A375 (cell line): Measurements from ENCODE around the gene EXT2. TPM values are rescaled to one million over a fixed set of nuclear protein-coding genes. Genes with fewer than 3 reads are reported as not detected.

Experiments
- total RNA-seq: library from RNA; depleted of rRNA; stranded (reverse); fragments of >200 nt; shearing (Covaris generic); gene quantifications from 2 replicates; pipeline ENCODE4 v1.2.3, GENCODE V29; 2014; rRNA removed

Gene EXT2
- 101 and 109 TPM in 2 replicates for total RNA-seq

DNA sequence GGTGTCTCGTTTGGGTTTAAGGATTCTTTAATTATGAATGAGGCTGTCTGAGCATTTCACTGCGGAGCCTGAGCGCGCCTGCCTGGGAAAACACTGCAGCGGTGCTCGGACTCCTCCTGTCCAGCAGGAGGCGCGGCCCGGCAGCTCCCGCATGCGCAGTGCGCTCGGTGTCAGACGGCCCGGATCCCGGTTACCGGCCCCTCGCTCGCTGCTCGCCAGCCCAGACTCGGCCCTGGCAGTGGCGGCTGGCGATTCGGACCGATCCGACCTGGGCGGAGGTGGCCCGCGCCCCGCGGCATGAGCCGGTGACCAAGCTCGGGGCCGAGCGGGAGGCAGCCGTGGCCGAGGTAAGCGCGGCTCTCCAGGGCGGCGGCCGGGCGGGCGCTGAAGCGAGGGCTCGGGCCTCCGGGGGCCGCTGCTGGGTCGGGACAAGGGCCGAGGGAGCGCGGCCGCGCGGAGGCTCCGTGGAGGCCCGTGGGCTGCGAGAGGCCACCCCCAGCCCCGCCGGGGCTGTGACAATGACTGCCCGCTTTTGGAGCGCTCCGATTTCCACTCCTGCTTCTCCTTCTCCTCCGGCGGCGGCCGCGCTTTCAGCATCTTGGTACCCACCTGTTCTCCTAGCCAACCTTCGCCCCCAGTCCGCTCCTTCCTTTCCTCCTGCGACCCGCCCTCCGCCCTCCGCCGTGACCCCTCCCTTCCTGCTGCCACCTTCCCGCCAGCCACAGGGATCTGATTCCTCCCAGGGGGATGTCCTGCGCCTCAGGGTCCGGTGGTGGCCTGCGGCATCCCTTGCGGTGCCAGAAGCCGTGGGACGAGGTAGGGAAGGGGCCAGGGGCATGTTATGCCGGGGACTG, at the start of gene EXT2:
Gene EXT2, plus strand, starts transcription at position 173 of the 854 bp plus-strand sequence. CDS start 12,035 bp downstream, outside the sequence.

DNA sequence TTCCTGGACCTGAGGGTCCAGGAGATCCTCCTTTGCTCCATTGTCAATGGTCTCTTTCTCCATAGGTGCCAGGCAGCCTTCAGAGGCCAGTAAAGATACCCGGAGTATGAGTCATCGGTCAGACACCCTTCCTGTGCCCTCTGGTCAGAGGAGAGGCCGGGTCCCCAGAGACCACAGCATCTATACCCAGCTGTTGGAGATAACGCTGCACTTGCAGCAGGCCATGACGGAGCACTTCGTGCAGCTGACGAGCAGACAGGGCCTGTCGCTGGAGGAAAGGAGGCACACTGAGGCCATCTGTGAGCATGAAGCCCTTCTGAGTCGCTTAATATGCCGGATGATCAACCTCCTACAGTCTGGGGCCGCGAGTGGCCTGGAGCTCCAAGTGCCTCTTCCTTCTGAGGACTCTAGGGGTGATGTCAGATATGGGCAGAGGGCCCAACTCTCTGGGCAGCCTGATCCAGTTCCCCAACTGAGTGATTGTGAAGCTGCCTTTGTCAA, 47.5 kb upstream of the EXT2 start, which contains the start of gene ACCSL:
Gene ACCSL, plus strand, starts transcription at position 51 of the 501 bp plus-strand sequence. Its CDS starts 56 bp downstream, at position 107.

DNA sequence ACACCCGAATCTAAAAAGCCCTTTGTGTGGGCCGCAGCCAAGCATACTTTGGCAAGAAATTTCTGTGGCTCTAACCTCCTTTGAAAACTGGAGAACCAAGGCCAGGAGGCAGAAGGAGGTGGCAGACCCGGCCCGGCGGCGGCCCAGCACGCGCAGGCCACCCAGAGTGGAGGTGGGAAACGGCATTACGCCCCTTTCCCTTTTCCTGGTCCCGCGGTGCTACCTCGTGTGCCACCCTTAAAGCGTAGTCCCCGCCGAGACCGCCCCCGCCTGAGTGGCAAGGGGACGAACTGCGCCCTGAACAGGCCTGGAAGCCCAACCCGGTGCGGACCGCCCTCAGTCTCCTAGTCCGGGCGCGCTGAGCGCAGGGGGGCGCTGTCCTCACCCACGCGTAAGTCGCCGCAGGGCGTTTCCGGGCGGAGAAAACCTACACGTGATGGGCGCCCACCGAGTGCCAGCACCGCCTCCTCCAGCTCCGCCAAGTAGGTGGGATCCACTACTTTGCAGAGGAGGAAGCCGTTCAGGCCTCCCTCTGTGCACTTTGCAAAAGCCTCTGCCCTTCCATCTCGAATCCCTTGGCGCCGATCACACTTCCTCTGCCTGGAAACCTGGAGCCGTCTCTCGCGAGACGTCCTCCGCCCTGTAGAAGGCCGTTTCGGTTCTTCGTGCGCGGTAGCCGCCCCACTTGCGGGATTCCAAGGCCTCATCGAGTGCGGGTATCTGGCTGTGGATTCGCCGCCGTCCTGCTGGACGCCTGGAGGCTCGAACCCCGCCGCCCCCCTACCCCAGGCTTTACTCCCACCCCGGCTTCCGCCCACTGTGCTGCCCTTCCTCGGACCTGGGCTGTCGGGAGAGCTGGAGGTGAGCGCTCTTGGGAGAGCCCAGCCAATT, 29.4 kb upstream of the EXT2 start, which contains the start of gene ACCS:
Gene ACCS, plus strand, starts transcription at position 430 of the 891 bp plus-strand sequence. CDS start 1,358 bp downstream, outside the sequence.

Other genes with a start within 250 kb of the EXT2 start
- gene ALKBH3, start 214.8 kb upstream of the EXT2 start, total RNA-seq = 47.5 and 53.0 TPM in 2 replicates
- 4.8 and 7.3 TPM in 2 replicates for gene C11orf96, start 153.0 kb upstream of the EXT2 start, total RNA-seq
- gene ACCSL, start 47.7 kb upstream of the EXT2 start, total RNA-seq = not detected in 2 replicates
- gene ACCS, start 29.4 kb upstream of the EXT2 start, total RNA-seq = 16.4 and 19.2 TPM in 2 replicates
- gene ALX4, start 214.5 kb downstream of the EXT2 start, total RNA-seq = 0.15 and 0.21 TPM in 2 replicates